HG02571 (cell line): ENCODE results near the gene ACTRT2.

Source experiments
- ATAC-seq: cut with Tn5 transposase; IDR thresholded peaks from one replicate; pipeline ENCODE4 v1.9.1; 2021; ENCODE audit warnings: mild to moderate bottlenecking, moderate library complexity; ENCODE audit not compliant: unreplicated experiment

ACTRT2 gene

DNA sequence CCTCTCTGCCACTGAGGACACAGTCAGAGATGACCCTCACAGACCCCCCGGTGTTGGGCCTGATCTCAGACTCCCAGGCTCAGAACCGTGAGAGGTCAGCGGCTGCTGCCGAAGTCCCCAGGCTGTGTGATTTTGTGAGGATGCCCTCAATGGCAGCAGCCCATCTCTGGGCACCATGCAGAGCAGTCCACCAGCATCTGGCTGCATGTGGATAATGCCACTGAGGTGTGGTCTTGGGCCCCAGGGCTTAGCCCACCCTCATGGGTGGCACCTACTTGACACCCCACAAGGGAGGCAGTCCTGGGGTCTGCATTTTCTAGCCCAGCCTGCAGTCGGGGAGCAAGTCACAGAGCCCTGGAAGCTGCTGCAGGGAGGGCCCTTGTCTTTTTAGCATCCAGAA lies 5.5 kb upstream of the ACTRT2 start:
- ATAC-seq, result no peak

DNA sequence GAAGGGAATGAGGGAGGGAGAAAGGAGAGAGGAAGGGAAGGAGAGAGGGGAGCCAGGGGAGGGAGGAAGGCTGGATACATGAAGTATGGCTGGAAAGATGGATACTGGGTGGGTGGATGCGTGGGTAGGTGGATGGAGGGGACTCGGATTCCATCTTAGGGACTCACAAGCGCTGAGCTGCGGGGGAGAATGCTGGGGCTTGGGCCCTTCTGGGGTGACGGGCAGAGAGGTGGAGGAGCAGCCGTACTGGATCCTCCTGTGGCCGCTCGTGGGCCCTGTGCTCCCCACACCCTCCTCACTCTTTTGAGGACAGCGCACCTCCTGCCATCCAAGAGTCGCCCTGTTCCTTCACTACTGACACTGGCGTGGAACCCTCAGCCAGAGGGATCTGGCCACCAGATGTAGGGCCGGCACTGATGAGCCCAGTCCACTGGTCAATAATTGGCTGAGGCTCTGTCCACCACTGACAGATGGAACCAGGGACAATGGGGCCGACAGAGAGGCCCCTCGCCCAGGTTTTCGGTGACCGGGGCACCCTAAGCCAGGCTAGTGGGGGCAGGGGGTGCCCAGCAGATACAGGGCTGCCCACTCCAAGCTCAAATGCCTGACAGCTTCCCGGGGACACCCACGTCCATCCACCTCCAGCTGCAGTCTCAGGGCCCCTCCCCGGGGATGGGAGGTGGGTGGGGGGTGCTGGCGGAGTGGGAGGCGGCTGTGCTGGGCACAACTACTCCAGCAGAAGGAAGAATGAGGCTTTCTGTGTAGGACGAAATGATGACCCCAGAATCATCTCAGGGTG lies 4.4 kb upstream of the ACTRT2 start:
- no peak for ATAC-seq

DNA sequence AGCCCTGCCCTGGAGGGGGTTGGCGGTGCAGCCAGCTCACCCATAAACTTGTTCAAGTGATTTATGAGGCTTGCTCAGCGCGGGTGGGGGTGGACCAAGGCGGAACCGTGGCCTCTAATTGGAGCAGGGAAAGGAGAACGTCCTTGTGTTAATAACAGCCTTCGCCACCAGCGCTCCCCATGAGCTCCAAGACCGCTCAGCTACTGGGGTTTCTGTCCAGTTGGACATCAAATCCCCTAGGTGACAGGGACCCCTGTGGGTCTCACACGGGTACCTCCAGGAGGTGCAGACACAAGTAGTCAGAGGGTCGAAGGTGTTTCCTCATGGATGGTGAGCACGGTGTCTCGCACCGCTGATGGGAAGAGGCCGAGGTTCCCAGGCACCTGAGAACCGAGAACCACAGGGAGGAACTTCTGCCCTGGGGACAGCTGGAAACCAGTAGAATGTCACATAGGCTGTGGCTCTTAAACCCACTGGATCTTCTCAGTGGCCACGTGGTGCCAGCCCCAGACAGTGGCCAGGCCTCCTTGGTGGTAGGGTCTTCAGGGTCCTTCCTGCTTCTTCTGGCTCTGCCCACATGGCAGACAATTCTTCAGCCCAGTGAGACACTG lies 3.7 kb upstream of the ACTRT2 start:
- ATAC-seq, result no peak

DNA sequence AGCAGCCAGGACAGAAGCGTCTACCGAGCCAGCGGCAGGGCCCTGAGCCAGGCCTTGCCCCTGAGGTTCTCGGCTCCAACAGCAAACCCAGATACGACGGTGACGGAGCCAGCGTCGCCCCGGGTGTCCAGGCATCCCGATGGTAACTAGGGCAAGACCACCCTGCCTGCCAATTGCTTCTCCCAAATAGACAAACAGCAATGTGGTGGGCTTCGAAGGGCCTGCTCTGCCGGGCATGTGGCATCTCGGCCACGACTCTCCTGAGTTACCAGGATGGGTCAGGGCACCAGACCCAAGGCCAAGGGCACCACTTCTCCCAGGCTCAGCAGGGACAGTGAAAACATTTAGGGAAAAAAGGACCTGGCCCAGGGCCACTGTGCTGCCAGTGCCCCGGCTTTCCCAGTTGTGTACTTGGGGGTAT lies 3.2 kb upstream of the ACTRT2 start:
- ATAC-seq, result no peak

DNA sequence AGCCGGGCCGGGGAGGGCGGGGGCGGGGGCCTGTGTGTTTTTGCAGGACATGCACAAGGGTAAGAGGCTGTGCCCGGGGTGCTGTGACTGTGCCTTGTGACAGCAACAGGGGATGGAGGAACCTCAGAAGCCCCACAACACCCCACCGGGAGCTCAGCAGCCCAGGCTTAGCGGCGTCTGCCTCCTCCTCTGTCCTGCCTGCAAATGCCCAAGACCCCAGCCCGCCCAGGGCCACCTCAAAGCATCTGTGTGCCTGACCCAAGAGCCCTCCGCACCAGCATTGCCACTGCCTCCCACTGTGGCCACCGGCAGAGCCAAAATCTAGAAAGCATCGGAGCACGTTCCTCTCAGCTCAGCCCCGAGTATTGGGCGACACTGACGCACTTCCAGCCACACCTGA lies 2.7 kb upstream of the ACTRT2 start:
- no peak for ATAC-seq

DNA sequence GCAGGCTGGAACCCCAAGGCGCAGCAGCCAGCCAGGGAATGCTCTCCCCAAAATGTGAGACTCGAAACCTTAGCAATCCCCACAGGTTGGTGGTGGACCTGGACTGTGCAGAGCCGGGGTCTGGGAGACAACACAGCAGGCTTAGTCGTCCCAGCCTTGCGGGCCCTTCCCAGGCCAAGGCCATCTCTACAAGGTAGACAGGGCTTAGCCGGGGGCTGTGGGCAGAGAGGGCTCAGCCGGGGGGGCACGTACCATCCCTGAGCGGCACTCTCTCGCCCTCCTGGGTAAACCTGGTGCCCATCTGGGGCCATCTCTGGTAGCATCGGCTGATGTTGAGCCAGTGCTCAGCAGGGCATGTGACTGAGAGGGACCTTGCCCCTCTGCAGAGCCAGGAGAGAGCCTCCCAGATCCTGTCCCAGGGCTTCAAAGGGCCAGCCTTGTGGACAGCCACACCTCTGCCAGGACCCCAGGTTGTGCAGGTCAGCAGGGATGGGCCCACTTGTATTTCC lies 2.2 kb upstream of the ACTRT2 start:
- no peak for ATAC-seq

DNA sequence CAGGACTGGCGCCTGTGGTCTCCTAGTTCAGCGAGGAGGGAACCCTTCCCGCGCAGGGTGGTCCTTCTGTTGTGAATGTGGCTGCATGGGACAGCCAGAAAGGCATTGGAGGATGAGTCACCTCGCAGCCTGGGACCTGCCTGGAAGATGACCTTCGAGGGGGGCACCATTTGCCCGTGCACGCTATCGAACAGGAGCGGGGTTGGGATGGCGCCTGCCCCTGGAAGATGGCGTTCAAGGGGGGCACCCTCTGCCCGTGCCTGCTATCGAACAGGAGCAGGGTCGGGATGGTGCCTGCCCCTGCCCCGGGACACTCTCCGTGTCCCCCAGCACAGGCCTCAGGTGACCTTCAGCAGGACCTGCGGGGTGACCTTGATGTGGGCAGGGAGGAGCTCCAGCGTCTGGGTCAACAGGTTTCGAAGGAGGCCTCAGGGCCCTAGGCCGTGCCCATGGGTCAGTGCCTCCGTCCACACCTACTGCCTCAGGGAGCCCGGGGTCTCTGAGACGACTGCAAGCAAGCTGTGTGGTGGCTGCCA lies 1.7 kb upstream of the ACTRT2 start:
- no peak for ATAC-seq

DNA sequence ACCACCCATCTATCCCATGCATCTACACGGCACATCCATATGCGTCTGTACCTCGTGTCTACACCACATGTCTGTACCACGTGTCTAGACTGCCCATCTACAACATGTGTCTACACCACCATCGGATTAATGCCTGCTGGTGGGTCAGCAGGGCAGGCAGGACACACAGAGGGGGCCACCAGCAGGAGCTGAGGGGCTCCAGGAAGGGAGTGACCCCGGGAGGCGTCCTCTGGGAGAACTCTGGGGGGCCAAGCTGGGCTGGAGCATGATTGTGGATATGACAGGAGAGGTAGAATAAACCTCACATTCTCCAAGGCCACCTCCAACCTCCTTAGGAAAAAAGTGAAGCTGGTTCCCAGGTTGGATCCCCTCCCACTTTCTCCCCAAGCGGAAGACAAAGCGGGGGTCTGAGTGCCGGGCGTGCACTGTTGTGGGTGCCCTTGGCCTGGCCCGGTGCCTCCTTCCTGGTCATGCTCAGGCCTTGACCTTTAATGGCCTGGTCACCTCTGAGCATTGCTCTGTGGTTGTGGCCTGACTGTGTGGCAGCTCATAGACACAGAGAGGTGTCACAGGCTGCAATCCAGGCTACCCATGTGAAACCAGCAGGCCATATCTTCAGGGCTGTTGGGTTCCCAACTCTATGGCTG lies 881 bp upstream of the ACTRT2 start:
- no peak for ATAC-seq

DNA sequence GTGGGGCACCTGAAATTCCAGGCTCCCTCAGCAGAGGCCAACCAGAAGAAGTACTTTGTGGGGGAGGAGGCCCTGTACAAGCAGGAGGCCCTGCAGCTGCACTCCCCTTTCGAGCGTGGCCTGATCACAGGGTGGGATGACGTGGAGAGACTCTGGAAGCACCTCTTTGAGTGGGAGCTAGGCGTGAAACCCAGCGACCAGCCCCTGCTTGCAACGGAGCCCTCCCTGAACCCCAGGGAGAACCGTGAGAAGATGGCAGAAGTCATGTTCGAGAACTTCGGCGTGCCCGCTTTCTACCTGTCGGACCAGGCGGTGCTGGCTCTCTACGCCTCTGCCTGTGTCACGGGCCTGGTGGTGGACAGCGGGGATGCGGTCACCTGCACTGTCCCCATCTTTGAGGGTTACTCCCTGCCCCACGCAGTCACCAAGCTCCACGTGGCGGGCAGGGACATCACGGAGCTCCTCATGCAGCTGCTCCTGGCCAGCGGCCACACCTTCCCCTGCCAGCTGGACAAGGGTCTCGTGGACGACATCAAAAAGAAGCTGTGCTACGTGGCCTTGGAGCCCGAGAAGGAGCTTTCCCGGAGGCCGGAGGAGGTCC lies 634 bp downstream of the ACTRT2 start:
- no peak for ATAC-seq

DNA sequence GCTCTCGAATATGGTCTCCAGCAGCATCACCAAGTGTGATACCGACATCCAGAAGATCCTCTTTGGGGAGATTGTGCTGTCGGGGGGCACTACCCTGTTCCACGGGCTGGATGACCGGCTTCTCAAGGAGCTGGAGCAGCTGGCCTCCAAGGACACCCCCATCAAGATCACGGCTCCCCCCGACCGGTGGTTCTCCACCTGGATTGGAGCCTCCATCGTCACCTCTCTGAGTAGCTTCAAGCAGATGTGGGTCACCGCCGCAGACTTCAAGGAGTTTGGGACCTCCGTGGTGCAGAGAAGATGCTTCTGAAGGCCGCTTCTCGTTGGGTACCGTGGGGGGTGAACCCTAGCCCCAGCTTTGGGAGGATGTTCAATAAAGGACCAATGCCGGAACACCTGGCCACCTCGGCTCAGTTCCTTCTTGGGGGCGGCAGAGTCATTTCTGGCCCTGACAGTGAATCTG lies 1.3 kb downstream of the ACTRT2 start:
- no peak for ATAC-seq

DNA sequence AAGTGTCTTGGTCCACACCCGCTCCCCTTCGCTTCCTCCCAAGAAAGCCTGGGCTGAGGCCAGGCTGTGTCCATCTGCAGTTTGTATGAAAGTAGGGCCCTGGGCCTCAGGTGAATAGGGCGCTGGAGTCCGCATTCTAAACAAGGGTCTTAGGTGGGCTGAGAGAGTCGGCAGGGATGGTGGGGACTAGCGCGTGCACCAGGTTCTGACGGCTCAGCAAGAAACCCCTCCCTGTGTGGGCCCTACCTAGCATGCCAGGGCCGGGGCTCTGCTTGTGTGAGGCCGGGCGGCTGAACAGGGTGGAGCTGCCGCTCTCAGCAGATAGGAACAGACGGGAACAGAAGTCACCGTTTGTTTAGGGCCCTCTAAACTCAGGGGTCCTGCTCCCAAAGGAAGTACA lies 1.7 kb downstream of the ACTRT2 start:
- no peak for ATAC-seq

DNA sequence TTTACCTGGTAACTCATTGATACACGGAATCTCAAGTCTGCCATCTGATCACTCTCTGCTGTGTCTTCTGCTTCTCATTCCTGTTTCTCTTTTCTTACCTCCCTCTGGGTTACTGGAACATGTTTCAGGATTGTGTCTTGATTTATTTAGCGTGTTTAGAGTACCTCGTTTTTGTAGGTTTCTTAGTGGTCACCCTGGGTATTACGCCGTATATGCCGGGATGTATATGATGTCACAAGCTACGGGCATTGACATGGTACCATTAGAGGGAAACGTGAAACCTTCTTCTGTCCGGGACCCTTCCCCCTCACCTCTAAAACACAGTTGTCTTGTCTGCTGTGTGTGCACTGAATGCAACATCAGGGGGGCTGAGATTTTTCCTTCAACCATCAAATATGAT lies 2.8 kb downstream of the ACTRT2 start:
- no peak for ATAC-seq

DNA sequence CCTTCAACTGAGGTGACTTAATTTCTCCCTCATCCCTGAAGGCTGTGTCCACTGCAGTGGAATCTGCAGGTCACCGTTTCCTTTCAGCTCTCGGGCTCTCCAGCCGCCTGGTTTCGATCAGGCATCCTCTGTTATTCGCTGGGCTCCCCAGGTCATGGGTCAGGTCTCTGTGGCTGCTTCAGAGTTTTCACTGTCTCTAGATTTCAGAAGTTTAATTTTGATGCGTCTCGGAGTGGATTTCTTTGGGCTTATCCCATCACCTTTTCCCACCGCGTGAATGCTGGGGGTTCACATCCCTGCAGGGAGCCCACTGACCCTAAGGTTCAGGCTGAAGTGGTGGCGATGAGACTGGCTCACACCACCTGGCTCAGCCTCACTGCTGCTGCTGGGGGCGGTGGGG lies 3.3 kb downstream of the ACTRT2 start:
- ATAC-seq, result no peak

DNA sequence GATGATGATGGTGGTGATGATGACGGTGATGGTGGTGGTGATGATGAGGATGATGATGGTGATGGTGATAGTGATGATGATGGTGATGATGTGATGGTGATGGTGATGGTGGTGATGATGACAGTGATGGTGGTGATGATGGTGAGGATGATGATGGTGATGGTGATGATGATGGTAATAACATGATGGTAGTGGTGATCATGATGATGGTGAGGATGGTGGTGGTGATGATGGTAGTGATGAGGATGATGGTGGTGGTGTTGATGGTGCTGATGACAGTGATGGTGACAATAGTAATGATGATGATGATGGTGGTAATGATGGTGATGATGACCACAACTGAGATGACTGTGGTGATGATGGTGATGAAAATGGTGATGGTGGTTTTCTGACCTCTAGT lies 4.9 kb downstream of the ACTRT2 start:
- no peak for ATAC-seq

DNA sequence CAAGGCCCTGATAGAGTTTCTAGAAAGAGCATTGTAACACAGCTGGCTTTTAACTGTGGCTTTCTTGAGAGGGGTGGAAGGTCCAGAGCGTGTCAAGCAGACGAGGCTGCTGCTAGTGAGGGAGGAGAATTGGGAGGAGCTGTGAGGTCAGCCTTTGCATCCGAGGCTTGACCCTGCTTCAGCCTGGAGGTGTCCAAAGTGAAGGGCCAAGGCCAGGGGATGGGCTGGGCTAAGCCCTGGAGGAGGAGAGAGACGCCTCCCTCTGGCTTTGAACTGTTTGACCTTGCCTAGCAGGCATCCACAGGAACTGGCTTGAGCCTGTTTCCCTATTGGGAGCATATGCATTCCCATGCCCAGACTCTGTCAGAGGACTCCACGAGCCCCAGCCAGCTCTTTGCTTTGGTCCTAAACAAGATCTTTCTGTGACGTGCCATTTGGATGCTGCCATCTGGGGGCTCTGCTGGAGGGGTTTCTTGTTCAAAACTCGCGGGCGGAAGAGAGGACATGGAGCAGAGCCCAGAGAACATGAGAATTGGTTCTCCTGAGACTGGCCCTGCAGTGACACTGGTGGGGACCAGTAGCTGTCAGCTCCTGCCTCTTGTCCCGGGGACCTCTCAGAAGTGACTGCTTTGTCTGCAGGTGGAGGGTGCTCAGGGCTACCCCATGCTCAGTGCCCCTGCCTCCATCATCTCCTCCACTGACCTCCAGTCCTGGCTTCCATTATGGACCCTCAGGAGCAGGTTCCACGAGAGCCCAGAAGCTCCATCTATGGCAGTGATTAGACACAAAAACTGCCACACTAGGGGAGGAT lies 5.5 kb downstream of the ACTRT2 start:
- ATAC-seq, result no peak

DNA sequence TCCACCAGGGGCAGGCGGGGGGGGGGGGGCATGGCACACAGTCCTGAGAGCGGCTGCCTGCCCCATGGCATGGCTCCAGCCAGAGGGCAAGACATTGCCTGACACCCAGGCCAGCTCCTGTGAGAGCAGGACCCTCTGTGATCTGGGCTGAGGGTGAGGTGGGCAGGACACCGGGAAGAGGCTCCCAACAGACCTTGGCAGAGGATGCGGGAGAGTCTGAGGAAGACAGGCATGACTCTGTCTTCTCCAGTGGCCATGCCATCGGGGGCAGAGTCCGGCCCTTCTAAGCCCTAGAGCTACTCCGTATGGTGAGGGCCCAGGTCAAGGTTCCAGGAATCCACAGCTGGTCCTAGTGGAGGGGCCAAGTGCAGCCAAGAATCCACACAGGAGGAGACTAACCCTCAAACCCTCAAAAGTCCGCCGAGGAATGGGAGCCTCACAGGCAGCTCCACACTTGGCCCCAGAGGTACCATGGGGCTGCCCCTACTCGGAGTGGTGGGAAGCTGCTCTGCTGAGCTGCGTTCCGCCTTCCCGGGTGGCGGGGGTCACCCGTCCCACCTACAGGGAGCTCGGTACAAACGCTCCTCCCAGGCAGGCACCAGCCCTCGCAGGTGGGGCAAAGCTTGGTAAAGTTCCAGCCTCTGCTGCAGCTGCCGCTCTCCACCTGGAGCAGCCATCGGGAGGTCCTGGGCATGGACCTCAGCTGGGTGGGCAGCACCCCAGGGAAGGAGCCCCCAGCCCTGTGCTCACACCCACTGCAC lies 6.5 kb downstream of the ACTRT2 start:
- ATAC-seq, result no peak

DNA sequence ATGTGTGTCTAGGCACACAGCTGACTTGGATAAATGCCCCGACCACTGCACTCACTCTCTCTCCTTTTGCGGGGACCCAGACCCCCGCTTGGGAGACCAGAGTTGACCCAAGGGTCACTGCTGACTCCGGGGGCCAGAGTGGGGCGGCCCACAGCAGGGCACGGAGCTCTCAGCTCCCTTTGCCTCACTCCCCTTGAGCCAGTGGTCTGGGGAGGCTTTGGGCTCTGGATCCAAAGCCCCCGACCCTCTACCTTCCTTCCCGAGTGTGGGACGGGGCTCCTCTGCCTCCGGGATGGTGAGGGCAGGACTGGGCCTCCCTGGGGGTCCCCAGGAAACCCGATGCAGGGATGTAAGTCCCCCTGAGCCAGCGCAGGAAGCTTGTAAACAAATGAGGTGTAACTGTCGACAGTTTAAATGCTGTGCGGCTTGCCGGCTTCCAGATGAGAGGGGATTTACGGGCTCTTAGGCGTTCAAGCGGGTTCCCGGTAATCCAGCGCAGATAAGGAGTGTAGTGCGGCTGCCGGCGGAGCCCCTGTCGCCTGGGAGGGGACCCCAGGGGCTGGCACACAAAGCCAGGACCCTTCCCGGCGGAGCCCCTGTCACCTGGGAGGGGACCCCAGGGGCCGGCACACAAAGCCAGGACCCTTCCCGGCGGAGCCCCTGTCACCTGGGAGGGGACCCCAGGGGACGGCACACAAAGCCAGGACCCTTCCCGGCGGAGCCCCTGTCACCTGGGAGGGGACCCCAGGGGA lies 7.4 kb downstream of the ACTRT2 start:
- no peak for ATAC-seq

DNA sequence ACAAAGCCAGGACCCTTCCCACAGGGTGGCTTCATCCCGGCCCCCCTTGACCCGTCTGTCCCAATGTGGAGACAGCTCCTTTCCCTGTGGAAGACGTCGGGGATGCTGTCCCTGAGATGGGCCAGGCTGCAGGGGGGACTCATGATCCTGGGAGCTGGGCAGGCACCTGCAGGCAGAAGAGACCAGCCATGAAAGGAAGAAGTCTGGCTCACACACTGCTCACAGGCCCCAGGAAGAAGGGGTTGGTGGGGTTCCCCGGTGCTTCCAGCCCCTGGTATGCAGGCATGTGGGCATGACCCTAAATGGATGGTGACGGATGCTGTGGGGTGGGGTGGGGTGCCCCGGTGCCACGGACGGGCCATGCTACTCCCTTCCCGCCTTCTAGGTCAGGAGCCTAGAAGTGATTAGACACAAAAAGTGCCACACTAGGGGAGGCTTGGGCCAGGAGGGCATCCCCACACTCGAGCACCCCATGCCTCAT lies 8.3 kb downstream of the ACTRT2 start:
- ATAC-seq, result no peak
